ENCODE results near the gene MTHFR.

The MTHFR gene

DNA sequence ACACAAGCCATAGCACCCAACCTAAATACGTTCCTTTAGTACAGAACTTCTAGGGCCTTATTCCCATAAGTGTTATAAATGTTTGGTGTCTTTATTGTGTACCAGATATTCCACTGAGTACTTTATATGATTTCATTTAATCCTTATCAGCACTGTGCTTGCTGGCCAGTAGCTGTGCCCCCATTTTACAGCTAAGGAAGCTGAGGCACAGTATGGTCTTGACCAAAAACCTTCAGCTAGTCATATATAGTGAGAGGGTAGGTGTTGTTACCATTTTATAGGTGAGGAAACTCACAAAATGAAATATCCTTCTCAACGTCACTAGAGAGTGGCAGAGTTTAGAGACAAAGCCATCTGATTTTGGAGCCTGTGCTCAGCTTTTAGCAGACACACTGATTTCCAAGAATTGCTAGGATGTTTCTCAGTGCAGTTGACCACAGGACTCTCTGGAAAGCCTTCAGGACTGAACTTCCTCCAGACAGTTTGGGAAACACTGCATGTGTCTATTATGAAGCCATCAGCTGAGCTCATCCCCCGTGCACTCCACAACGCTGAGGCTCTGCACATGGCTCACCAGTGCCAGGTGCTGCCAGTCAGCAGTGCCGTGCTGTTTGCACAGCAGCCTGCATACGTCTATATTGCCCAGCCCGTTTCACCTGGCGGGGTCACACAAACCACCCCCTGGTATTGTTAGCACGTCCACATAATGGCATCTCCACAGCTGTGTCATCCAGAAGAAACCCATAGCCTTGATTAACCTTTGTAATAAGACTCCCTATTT, 26.4 kb upstream of the MTHFR start:
- FAIRE-seq (no peak), DNase-seq (ENCODE audit: insufficient read length, low spot score) (no peak)
- TF ChIP-seq, protein P1, sequence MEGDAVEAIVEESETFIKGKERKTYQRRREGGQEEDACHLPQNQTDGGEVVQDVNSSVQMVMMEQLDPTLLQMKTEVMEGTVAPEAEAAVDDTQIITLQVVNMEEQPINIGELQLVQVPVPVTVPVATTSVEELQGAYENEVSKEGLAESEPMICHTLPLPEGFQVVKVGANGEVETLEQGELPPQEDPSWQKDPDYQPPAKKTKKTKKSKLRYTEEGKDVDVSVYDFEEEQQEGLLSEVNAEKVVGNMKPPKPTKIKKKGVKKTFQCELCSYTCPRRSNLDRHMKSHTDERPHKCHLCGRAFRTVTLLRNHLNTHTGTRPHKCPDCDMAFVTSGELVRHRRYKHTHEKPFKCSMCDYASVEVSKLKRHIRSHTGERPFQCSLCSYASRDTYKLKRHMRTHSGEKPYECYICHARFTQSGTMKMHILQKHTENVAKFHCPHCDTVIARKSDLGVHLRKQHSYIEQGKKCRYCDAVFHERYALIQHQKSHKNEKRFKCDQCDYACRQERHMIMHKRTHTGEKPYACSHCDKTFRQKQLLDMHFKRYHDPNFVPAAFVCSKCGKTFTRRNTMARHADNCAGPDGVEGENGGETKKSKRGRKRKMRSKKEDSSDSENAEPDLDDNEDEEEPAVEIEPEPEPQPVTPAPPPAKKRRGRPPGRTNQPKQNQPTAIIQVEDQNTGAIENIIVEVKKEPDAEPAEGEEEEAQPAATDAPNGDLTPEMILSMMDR (IDR thresholded peaks at IDR 0.05; ENCODE audit: insufficient read depth, missing control alignments), result no peak

DNA sequence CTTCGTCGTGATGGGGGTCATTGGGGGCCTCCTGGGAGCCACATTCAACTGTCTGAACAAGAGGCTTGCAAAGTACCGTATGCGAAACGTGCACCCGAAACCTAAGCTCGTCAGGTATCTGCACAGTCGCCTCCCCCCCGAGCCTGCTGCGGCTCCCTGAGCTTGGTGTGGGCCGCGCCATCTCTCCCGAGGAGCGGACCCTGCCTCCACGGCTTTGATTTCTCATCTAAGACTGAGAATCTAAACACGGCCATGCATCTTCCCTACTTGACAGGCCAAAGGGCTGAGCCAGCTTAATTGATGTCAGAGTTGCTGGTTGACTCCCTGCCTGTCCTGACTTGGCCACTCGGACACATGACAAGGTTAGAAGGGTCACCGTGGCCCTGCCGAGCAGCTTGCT, 22.7 kb upstream of the MTHFR start:
- FAIRE-seq (no peak), DNase-seq (ENCODE audit: insufficient read length, low spot score) (no peak)
- TF ChIP-seq, protein P1 (IDR thresholded peaks at IDR 0.05; ENCODE audit: insufficient read depth, missing control alignments), result no peak

DNA sequence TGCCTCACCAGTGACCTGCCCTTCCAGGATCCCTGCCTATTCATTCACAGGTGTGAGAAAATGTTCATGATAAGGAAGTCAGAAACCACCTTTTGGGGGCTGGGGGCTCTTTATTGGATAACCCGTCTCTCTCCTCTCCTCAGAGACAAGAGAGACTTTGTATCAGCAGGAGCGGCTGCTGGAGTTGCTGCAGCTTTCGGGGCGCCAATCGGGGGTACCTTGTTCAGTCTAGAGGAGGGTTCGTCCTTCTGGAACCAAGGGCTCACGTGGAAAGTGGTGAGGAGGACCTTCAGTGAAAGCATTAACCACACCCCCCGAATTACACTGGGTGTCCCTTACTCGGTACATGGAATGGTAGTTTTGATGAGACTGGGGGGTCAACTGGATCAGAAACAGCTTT, 21.2 kb upstream of the MTHFR start:
- no peak for FAIRE-seq
- no peak for DNase-seq (ENCODE audit: insufficient read length, low spot score)
- TF ChIP-seq, protein P1 (IDR thresholded peaks at IDR 0.05; ENCODE audit: insufficient read depth, missing control alignments), result no peak

DNA sequence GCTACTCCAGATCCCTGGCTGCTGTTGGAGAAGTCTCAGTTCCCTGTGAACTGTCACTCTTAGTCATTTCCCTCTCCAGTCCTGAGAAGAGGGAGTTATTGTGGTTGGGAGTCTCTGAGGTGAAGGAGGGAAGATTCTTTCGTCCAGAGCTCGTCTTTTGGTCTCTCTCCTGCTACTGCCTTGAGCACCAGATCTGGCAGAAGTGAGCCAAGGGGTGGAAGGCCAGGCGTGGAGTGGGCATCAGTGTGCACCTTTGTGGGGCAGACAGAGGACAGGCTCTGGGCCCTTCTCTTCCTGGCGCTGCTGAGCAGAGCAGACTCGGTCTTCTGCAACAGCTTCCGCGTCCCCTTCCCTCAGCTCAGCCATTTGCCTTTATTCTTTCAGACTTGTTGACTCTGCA, 19.4 kb upstream of the MTHFR start:
- TF ChIP-seq, protein P1 (IDR thresholded peaks at IDR 0.05; ENCODE audit: insufficient read depth, missing control alignments), result no peak
- no peak for DNase-seq (ENCODE audit: insufficient read length, low spot score)
- FAIRE-seq, result no peak

DNA sequence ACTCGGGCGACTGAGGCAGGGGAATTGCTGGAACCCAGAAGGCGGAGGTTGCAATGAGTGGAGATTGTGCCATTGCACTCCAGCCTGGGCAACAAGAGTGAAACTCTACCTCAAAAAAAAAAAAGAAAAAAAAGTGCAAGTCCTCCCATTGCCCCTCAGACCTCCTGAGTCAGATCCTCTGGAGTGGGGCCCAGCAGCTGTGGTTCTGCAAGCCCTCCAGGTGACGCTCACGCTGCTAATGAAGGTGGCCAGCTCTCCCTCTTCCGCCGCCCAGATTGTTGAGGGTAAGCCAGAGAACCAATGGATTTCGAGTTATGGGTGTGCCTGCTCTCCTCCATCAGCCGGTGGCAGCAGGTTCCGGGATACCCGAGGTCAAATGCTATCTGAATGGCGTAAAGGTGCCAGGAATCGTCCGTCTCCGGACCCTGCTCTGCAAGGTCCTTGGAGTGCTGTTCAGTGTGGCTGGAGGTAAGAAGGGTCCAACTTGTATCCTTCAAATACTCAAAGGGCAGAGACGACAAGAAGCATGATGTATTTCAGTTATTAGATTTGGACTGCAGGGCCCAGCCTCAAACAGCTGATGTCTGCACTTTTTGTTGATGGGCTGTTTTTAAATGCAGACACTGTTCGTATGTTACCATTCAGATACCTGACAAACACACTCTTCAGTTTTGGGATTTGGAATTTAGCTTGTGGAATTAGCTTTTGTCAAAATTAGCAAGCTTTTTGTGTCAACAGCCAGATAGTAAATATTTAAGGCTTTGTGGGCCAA, 17.8 kb upstream of the MTHFR start:
- FAIRE-seq (no peak), DNase-seq (ENCODE audit: insufficient read length, low spot score) (no peak)
- TF ChIP-seq, protein P1 (IDR thresholded peaks at IDR 0.05; ENCODE audit: insufficient read depth, missing control alignments), result no peak

DNA sequence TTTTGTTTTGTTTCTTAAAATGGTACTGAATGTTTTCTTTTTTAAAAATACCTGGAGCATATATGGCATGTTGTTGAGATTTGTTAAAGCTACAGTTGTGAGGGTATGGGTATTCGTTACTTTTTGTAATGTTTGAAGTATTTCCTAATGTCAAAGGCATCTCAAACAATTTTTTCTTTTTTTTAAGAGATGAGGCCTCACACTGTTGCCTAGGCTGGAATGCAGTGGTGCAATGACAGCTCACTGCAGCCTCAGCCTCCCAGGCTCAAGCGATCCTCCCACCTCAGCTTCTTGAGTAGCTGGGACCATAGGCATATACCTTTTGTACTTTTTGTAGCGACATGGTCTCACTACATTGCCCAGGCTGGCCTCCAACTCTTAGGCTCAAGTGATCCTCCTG, 16.3 kb upstream of the MTHFR start:
- no peak for FAIRE-seq
- TF ChIP-seq, protein P1 (IDR thresholded peaks at IDR 0.05; ENCODE audit: insufficient read depth, missing control alignments), result no peak
- no peak for DNase-seq (ENCODE audit: insufficient read length, low spot score)

DNA sequence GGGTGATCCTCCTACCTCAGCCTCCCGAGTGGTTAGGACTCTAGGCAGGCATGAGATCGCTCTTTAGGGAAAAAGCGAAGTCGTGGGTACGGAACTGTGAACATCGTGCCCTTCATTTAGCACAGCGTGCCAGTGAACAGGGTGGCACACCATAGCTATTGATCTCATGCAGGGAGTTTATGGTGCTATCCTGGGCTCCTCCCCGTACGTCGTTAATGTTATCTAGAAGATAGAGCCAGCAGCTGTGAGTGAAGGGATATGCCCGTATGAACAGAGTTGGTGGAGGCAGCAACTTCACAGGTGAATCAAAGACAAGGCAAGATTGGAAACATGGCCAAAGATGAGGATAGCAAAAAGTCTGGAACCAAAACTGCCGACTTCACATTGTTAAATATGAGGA, 11.4 kb upstream of the MTHFR start:
- TF ChIP-seq, protein P1 (IDR thresholded peaks at IDR 0.05; ENCODE audit: insufficient read depth, missing control alignments), result no peak
- DNase-seq (ENCODE audit: insufficient read length, low spot score) (no peak), FAIRE-seq (no peak)

Data from D721Med (cell line).